Anterior cingulate cortex (tissue), 58 donors: Measurements from ENCODE around the gene DHX35.

Experiments
- DNase-seq, 58 donors: peaks; one replicate each; lab custom pipeline; 2025; lab: John Stamatoyannopoulos, UW

DHX35 gene

GRCh38 chr20:39016041-39016440 is 53.9 kb downstream of the DHX35 start:
- no peak for DNase-seq

GRCh38 chr20:39016506-39016905 is 54.4 kb downstream of the DHX35 start:
- DNase-seq = no peak

DNA sequence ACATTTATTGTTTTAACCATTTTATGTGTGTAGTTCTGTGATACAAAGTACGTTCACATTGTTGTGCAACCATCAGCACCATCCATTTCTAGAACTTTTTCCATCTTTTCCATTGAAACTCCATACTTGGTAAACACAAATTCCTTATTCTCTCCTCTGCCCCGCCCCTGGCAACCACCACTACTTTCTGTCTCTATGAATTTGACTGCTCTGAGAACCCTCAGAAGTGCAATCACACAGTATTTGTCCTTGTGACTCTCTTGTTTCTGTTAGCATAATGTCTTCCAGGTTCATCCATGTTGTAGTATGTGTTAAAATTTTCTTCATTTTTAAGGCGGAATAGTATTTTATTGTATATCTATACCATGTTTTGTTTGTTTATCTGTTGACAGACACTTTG is 56.9 kb downstream of the DHX35 start:
- no peak for DNase-seq

DNA sequence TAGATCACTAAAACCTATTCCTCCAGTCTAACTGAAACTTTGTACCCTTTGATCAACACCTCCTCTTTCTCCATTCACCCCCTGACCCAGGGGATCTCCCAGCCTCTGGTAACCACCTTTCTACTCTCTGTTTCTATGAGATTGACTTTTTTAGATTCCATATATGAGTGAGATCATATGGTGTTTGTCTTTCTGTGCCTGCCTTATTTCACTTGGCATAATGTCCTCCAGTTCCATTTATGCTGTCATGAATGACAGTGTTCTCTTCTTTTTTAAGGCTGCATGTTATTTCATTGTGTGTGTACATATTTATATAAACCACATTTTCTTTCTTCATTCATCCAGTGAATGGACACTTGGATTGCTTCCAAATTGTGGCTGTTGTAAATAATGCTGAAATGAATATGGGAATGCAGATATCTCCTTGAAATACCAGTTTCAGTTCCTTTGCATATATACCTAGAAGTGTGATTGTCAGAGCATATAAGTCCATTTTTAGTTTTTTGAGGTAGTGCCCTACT is 57.7 kb downstream of the DHX35 start:
- DNase-seq = no peak

GRCh38 chr20:39021748-39022147 is 59.6 kb downstream of the DHX35 start:
- DNase-seq = no peak

- DNase-seq = no peak
Measured at GRCh38 chr20:39025883-39026282, 63.7 kb downstream of the DHX35 start.

- DNase-seq = no peak
Measured at GRCh38 chr20:39029364-39029763, 67.2 kb downstream of the DHX35 start.

DNA sequence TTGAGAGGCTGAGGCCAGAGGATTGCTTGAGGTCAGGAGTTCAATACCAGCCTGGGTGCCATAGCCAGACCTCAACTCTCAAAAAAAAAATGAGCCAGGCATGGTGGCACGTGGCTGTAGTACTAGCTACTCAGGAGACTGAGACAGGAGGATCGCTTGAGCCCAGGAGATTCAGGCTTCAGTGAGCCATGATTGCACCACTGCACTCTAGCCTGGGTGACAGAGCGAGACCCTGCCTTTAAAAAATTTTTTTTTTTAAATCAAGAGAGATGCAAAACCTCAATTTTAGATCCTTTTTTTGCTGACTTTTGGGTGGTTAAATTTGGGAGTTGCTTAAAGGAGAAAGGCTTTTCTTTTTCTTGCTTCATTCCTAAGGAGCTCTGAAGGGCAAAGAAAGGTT is 70.9 kb downstream of the DHX35 start:
- no peak for DNase-seq

GRCh38 chr20:39036011-39036410 is 73.9 kb downstream of the DHX35 start:
- DNase-seq = no peak

GRCh38 chr20:39036851-39037250 is 74.7 kb downstream of the DHX35 start:
- DNase-seq = no peak

- DNase-seq = no peak
Measured at GRCh38 chr20:39038047-39038446, 75.9 kb downstream of the DHX35 start.

GRCh38 chr20:39038495-39038894 is 76.4 kb downstream of the DHX35 start:
- peak in 1 of 58 donors; percentile 25 for DNase-seq

DNA sequence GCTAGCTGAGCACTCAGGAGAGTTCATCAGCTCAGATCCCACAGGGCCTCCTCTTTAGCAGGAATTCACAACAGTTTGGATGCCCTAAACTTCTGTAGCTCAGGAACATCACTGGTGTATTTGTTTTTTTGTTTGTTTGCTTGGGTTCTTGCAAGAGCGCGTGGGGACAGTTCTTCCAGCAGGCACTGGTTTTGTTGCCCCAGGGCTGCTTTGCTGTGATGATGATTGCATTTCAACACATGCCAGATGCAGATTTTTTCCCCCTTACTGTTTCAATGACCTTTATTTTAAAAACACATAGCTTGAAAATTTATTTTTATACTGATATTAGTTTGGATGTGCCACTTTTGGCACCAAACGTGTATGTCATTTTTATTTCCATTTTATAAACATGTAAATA is 77.1 kb downstream of the DHX35 start:
- DNase-seq = no peak

DNA sequence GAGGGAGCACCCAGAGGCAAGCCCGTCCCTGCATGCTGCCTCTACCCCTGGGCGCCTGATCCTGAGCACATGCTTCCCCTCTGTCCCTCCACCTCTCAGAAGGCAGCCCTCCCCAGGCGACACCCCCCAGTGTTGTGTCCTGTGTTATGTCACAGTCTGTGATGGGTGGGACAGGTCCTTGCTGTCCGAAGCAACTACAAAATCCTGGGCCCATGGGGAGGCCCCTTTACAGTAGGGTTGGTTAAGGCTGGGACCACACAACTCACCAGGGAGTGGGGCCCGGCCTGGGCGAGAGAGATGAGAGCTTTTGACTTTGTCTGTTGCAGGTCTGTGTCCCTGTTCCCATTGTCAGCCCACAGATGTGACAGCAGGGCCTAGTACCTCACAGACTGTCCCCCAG is 78.0 kb downstream of the DHX35 start:
- DNase-seq = no peak

DNA sequence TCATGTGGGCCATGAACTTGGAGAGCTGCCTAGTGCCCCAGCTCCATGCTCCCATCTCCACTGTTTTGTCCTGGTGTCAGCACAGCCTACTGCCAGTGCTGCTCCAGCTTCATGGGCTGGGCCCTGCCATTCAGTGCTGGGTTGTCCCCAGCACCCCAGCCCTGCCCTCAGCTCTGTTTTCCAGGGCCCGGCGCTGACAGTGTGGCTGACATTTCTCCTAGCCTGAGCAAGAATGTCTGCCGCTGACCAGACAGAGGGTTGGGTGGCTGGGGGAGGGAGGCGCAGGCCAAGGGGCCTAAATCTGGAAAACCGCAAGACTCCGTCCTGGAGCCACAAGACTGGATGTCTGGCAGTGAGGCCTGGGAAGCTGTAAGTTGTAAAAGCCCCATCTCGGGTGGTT is 78.9 kb downstream of the DHX35 start:
- DNase-seq = no peak

DNA sequence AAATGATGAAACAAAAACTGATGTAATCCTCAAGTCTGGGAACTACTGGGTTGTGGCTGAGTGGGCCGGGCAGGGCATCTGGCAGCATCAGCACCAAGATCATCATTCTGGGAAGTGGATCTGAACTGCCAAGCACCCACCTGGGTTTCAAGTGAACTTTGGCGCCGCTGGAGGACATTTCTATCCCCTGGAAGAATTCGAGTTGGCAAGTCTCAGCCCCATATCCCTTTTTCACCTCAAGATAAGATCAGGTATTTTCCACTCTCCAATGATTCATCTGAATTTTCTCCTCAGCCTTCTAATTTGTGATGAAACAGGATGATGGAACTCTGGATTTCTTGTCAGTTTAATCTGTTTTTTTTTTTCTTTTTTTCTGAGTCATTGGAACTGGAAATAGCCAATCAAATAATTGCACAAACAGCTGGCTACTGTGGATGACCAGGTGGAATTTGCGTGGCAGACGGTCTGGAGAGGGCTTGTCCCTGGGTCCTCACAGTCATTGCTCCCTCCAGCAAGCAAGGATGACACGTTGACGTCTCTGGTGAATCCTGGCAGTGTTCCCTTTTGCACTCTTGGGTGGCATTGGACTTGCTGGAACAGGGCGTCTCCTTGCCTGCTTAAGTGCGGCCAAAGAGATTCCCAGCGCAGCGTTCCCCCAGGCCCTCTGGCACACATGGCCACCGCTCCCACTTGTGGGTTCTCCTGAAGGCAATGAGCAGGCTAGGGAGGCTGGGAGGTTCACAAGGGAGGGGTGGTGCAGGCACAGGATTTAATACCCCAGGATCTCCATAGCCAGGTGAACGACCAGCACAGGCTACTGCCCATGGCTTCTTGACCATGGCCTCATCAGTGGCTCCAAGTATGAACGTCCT is 80.4 kb downstream of the DHX35 start:
- no peak for DNase-seq

DNA sequence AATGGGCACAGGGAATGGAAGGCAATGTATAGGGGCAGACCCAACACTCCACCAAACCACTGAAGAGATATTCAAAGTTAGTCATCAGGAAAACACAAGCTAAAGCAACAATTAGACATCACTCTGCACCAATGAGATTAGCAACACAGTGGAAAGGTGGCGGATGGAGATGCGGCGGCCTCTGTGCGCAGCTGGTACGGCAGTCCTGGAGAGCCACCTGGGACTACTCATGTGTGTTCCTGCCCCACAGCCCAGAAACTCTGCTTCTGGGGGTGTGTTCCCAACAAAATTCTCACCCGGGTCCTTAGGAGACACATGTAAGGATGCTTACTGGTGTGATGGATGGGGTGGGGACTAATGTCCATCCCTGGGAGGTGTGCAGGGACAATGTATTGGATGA is 82.4 kb downstream of the DHX35 start:
- DNase-seq = no peak

DNA sequence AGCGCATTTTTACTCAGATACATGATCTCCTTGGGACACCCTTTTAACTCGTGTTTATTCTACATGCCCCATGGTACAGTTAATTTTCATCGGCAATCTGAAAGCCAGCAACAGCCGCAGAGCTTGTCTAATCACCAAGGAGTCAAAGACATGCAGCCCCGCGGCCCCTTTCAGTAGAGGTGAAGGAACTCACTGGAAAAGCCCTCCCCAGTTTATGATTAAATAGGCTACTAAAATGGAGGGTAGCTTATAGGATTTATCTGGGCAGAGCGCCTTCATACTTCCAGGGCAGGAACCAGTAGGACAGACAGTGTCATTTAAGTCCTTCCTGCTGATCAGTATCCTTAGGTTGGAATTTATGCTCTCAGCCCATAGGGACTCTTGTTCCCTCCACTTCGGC is 83.5 kb downstream of the DHX35 start:
- no peak for DNase-seq

- no peak for DNase-seq
Measured at GRCh38 chr20:39047417-39047985, 85.4 kb downstream of the DHX35 start.

- peak in 56 of 58 donors; percentile 18 to 86 (median 53) for DNase-seq
Measured at GRCh38 chr20:39048000-39048696, 86.0 kb downstream of the DHX35 start.

- no peak for DNase-seq
Measured at GRCh38 chr20:39049148-39049547, 87.0 kb downstream of the DHX35 start.
